GM06990 (cell line): ENCODE measurements around the gene BANP.

Source experiments
- DNase-seq: peaks from one replicate; pipeline ENCODE4 v3.0.0-alpha.2; 2011; ENCODE audit not compliant: insufficient read length; ENCODE audit errors: extremely low read depth
- H3K27me3 ChIP-seq: replicated peaks from 2 replicates; pipeline ENCODE4 v1.6.0; 2011; ENCODE audit warnings: low read length; ENCODE audit not compliant: control insufficient read depth, insufficient read depth
- H3K36me3 ChIP-seq: 2 replicates; pipeline ENCODE4 v1.5.1; 2011; ENCODE audit warnings: low read length; ENCODE audit not compliant: control insufficient read depth, insufficient read depth
- H3K4me3 ChIP-seq: replicated peaks from 2 replicates; pipeline ENCODE4 v1.5.1; 2011; ENCODE audit warnings: low read depth, mild to moderate bottlenecking, control low read depth, low read length
- TF ChIP-seq, protein P1 (sequence below): IDR thresholded peaks from 2 replicates; pipeline ENCODE4 v1.5.1; 2011; ENCODE audit warnings: low read length, control low read depth, mild to moderate bottlenecking, inconsistent platforms; ENCODE audit not compliant: insufficient read depth, poor library complexity, severe bottlenecking

Gene BANP

DNA sequence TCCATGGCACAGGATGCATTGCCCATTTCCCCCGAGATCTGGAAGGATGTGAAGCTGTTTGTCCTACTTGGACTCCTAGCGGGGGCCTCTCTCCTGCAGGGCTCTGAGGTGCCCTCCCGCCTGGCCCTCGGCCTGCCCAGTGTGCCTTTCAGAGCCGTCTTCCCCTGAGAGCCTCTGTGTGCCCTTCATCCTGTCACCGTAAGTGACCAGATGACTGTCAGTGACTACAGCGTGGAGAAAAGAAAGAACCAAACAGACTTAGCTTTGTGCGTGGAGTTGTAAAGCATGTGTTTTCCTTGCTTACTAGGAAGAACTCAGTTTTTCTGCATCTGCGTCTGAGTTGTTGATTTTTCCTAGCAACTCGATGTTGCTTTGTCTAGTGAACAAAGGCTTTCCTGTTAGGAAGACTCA is 56.1 kb downstream of the BANP start:
- Histone ChIP-seq H3K4me3 (no peak overlapping the region), H3K27me3 (no peaks in the 10 kb centered on the region), H3K36me3 (peaks cover 11% of the 10 kb centered on the region)
- DNase-seq = no peak
- TF ChIP-seq, protein P1, sequence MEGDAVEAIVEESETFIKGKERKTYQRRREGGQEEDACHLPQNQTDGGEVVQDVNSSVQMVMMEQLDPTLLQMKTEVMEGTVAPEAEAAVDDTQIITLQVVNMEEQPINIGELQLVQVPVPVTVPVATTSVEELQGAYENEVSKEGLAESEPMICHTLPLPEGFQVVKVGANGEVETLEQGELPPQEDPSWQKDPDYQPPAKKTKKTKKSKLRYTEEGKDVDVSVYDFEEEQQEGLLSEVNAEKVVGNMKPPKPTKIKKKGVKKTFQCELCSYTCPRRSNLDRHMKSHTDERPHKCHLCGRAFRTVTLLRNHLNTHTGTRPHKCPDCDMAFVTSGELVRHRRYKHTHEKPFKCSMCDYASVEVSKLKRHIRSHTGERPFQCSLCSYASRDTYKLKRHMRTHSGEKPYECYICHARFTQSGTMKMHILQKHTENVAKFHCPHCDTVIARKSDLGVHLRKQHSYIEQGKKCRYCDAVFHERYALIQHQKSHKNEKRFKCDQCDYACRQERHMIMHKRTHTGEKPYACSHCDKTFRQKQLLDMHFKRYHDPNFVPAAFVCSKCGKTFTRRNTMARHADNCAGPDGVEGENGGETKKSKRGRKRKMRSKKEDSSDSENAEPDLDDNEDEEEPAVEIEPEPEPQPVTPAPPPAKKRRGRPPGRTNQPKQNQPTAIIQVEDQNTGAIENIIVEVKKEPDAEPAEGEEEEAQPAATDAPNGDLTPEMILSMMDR = no peak

DNA sequence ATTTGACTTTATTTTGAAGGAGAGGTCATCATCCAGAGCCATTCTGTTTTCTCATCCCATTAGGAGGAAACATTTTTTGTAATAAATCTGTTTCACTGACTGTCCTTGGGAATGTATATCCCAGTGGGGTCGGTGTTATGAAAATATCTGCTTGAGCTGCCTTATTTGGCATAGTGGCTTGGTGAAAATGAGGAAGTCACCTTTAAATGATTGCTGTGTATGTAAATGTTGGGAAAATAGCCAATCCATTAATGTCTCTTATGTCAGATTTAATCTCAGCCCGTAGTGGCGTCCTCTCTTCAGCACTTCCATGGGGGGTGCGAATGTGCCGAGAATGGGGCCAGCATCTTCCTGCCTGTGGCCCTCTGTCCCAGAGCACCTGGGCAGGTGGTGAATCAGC is 57.6 kb downstream of the BANP start:
- Histone ChIP-seq H3K36me3 (peaks cover 11% of the 10 kb centered on the region), H3K27me3 (no peaks in the 10 kb centered on the region), H3K4me3 (no peak overlapping the region)
- TF ChIP-seq, protein P1 = no peak
- DNase-seq = no peak

DNA sequence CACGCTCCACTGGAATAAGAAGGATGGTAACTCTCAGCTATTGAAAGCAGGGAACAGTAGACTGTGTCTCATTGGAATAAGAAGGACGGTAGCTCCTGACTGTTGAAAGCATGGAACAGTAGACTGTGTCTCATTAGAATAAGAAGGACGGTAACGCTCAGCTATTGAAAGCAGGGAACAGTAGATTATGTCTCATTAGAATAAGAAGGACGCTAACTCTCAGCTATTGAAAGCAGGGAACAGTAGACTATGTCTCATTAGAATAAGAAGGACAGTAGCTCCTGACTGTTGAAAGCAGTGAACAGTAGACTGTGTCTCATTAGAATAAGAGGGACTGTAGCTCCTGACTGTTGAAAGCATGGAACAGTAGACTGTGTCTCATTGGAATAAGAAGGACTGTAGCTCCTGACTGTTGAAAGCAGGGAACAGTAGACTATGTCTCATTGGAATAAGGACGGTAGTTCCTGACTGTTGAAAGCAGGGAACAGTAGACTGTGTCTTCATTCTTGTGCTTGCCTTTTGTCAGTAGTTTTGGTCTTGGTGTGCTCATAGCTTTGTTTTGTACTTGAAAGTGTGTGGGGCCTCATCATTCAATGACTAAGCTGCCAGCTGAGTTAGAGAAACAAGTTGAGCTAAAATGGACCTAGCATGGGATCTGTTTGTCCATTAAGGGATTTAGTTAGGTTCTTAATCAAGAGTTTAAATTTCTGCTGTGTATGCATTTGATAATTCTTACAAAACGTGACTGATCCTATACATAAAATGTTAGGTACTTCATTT is 58.5 kb downstream of the BANP start:
- Histone ChIP-seq H3K27me3 (no peaks in the 10 kb centered on the region), H3K36me3 (peaks cover 11% of the 10 kb centered on the region), H3K4me3 (no peak overlapping the region)
- TF ChIP-seq, protein P1 = no peak
- DNase-seq = no peak

DNA sequence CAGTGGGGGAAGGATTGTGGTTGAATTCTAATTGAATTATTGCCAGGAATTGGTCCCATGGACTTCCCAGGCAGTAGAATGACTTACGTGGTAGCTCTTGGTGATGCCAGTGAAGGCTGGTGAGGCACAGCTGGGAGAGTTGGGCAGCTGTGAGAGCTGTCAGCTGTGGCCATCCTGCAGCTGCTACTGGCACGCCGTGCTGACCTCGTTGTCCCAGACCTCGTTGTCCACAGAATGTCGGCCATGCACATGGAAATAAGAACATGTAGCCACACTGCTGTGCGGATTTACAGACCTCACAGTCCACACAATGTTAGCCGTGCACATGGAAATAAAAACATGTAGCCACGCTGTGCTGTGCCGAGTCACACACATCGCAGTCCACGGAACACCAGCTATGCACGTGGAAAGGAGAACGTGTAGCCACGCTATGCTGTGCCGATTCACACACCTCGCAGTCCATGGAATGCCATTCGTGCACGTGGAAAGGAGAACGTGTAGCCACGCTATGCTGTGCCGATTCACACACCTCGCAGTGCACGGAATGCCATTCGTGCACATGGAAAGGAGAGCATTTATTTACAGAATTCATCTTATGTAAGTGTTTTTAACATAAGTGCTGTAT is 59.2 kb downstream of the BANP start:
- Histone ChIP-seq H3K36me3 (peaks cover 11% of the 10 kb centered on the region), H3K4me3 (no peak overlapping the region), H3K27me3 (no peaks in the 10 kb centered on the region)
- no peak for DNase-seq
- TF ChIP-seq, protein P1 = no peak

DNA sequence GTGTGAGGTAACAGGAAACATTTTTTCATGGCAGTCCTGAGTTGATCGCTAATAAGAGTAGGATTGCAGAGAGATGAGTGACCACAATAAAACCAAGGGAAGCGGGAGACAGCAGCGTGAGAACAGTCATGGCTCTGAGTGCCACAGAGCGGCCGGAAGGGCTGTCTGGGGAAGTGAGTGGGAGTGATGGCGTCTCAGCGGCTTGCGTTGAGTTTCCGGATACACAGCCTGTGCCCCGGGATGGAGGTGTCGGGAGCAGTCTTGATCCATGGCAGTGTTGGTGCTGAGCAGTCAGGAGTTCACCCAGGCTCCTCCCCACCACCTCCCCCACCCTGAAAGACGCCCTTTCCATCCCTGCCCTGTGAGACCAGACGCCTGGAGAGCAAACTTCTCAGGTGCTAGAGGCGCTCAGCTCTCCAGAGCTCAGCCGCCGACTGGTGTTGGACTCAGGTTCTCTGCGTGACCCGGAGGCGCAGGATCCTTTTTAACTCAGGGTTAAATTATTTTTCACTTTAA is 59.8 kb downstream of the BANP start:
- TF ChIP-seq, protein P1 = no peak
- no peak for DNase-seq
- Histone ChIP-seq H3K4me3 (no peak overlapping the region), H3K36me3 (peaks cover 10% of the 10 kb centered on the region), H3K27me3 (no peaks in the 10 kb centered on the region)
